Medulla oblongata (tissue), 1 donor: ENCODE data around the gene CD81.

Experiments used
- DNase-seq: peaks from one replicate; pipeline ENCODE4 v3.0.0-alpha.2; 2015; ENCODE audit errors: extremely low spot score

CD81 gene

GRCh38 chr11:2436521-2437031 is 59.5 kb downstream of the CD81 start:
- DNase-seq: no peak

- no peak for DNase-seq
Observed at GRCh38 chr11:2437516-2437915, 60.4 kb downstream of the CD81 start.

GRCh38 chr11:2439820-2440219 is 62.7 kb downstream of the CD81 start:
- DNase-seq: no peak

- DNase-seq: no peak
Observed at GRCh38 chr11:2440646-2441045, 63.5 kb downstream of the CD81 start.

GRCh38 chr11:2441171-2441570 is 64.1 kb downstream of the CD81 start:
- no peak for DNase-seq

DNA sequence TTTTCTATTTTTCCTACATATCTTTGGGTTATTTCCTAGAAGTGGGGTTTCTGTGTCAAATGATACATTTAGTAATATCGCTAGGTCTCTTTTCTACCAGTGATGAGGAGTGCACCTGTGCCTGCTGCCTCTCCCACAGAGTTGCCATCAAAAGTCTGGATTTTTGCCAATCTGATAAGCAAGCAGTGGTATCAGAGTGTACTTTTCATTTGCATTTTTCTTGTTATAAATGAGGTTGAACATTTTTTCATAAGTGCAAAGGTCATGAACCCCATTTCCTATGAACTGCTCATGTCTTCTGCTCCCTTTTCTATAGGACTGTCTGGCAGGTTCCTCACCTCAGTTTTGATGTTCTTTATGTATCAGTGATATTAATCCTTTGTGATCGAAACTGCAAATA is 65.5 kb downstream of the CD81 start:
- DNase-seq: no peak

DNA sequence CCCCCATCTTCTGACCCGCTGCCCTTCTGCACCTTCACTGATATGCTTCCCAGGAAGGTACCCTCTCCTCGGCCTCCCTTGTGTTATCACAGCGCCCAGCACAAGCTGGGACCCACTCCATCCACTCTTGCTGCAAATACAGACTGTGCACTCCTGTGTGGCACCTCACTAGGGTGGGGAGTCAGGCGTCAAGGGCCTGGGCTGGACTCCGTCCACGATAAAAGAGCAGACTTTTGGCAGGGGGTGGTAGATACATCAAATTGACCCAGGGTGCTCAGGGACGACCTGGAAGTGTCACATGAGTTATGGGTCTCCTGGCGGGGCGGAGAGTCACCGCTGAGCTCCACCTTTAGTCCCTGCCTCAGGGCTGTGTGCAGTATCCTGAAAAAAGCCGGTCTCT is 66.3 kb downstream of the CD81 start:
- no peak for DNase-seq

DNA sequence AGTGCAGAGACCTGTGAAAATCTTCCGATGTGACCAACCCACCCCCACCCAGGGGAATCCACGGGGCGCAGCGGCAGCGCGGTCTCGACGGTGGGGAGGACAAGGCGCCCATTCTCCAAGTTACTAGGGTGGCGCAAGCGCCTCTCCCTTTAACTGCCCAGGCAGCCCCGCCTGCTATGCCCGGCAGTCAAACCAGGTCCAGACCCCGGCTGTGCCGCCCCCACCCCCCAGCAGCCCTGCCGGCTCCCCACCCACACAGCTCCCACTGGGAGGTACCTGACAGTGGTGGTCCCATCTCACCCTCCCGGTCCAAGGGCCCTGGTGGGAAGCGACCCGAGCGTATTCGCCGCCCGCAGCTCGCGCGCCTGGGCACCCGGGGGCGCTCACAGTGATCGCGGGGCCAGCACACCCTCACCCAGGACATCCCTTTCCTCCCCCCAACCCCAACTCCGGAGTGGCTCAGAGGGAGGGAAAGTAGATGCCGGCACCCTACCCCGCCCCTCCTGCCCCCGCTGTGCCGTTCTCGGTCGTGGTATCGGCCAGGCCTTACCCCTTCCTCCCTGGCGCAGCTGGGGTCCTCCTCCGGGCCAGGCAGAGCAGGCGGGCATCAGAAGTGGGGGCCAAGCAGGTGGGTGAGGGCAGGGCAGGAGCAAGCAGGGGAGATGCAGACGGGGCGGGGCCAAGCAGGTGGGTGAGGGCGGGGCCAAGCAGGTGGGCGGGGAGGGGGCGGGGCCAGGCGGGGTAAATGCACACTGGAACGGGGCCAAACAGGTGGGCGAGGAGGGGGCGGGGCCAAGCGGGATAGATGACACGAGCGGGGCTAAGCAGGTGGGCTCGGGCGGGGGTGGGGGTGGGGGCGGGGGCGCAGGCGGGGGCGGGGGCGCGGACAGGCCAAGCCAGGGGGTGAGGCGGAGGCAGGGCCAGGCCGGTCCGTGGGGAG is 67.0 kb downstream of the CD81 start, which contains the start of gene TRPM5:
TSS of gene TRPM5 (minus strand) at position 634 of the 940 bp plus-strand sequence. CDS start 21,478 bp downstream, outside the sequence.
- no peak for DNase-seq

- peak; percentile 19 for DNase-seq
Observed at GRCh38 chr11:2444821-2445745, 68.0 kb downstream of the CD81 start, which contains the start of gene KCNQ1. Gene KCNQ1, plus strand, starts transcription at chr11:2445008. Its CDS starts 91 bp downstream, at chr11:2445099.

DNA sequence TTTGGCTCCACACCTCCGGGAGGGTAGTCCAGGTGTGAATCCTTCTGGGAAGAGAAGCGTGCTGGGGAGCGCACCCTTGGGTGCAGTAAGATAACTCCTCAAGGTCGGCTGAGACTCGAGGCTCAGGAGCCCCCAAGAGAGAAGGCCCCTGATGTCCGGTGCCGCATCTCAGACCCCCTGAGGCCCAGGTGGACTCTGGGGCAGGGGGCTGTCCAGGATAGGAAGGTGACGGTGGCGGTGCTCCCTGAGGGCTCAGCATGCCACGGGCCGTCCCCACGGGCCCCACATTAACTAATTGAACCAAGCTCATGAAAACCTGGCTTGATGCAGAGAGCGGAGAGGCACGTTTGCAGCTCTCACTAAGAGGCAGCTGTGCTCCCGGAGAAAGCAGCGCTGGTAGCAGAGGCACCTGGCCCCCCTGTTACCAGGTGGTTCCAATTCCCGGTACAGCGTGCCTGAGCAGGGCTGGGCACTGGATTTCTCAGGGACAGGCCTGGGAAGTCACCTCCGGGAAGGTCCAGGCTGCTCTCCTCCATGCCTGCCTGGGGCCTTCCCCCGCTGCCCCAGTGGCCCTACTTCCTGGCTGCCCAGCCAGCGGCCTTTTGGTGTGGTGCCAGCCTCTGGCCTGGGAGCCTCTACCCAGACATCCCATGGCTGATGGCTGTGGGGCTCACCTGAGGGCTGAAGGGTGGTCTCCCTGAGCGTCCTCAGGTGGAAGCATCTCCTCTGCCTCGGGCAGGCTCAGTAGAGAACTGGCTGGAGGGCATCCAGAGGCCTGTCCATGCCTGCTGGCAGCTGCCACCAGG is 68.8 kb downstream of the CD81 start:
- no peak for DNase-seq

DNA sequence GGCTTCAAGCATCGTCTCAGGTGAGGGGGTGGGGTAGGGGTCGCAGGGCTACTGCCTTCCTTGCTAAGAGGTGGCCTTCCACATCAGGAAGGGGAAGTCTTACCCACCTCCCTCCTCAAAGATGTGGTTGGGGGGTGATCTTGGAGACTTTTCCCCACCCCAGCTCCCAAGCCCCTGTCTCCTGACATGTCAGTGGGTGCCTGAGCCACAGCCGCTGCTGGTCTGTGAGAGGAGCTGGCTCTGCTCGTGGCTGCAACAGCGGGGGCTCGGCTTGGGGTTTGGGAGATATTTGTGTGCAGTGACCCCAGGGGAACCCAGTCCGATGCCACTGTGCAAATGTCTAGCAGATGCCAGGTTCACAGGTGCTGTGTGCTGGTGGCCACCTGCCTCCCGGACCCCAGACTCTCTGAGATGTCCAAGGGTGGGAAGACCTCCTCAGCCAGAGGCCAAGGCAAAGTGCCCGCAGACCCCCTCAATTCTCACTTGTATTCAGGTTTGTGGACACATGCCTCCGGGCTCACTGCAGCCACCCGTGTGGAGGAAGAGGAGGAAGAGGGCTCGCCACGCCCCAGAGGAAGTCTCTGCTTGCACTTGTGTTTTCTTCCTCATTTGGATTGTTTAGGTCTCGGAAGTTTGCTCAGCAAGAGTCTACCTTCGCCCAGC is 69.6 kb downstream of the CD81 start:
- peak; percentile 40 for DNase-seq
